OCI-LY7 (cell line): Measurements from ENCODE around the gene ASXL2.

Source experiments
- CTCF ChIP-seq: fragments of 200-600 bp; sonication (generic); conservative IDR thresholded peaks from 2 replicates; pipeline ENCODE4 v1.5.1; 2014; ENCODE audit warnings: mild to moderate bottlenecking, antibody characterized with exemption, low read length, moderate library complexity, mixed read lengths
- EZH2phosphoT487 ChIP-seq: fragments of 200-600 bp; sonication (generic); IDR thresholded peaks from 2 replicates; pipeline ENCODE4 v1.6.1; 2018; ENCODE audit warnings: low read depth, borderline replicate concordance, mild to moderate bottlenecking, mixed run types, antibody characterized with exemption, low read length, moderate library complexity, mixed read lengths

- no peak for TF ChIP-seq CTCF
- TF ChIP-seq EZH2phosphoT487 = no peak
Observed at GRCh38 chr2:25724756-25725155, 153.5 kb downstream of the ASXL2 start.
